Muscle layer of colon (tissue), 2 donors: ENCODE data around the gene PRG3.

Source experiments
- H3K27ac ChIP-seq: one replicate; pipeline ENCODE4 v1.7.0; 2013; ENCODE audit warnings: low read depth, mild to moderate bottlenecking, low read length, moderate library complexity
- H3K27me3 ChIP-seq, 2 donors: one replicate each; pipeline ENCODE4 v1.7.0; 2013; ENCODE audit warnings: low read length in 2 of 2, mild to moderate bottlenecking in 2 of 2; ENCODE audit not compliant: insufficient read depth in 2 of 2, control insufficient read depth in 1 of 2
- H3K36me3 ChIP-seq: one replicate; pipeline ENCODE4 v1.7.0; 2013; ENCODE audit warnings: mild to moderate bottlenecking, low read length; ENCODE audit not compliant: insufficient read depth
- H3K4me1 ChIP-seq: one replicate; pipeline ENCODE4 v1.7.0; 2013; ENCODE audit warnings: mild to moderate bottlenecking, low read length; ENCODE audit not compliant: insufficient read depth
- H3K4me3 ChIP-seq, 2 donors: one replicate each; pipeline ENCODE4 v1.7.0; 2013; ENCODE audit warnings: low read length in 2 of 2, low read depth in 1 of 2, mild to moderate bottlenecking in 1 of 2, moderate library complexity in 1 of 2
- H3K9ac ChIP-seq: one replicate; pipeline ENCODE4 v1.7.0; 2013; ENCODE audit warnings: low read length
- H3K9me3 ChIP-seq: one replicate; pipeline ENCODE4 v1.7.0; 2013; ENCODE audit warnings: mild to moderate bottlenecking, low read length
- donor health status: abdominal sarcoma.
- donor health status: Adenocarcinoma of cecum.

Gene PRG3, protein sequence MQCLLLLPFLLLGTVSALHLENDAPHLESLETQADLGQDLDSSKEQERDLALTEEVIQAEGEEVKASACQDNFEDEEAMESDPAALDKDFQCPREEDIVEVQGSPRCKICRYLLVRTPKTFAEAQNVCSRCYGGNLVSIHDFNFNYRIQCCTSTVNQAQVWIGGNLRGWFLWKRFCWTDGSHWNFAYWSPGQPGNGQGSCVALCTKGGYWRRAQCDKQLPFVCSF

DNA sequence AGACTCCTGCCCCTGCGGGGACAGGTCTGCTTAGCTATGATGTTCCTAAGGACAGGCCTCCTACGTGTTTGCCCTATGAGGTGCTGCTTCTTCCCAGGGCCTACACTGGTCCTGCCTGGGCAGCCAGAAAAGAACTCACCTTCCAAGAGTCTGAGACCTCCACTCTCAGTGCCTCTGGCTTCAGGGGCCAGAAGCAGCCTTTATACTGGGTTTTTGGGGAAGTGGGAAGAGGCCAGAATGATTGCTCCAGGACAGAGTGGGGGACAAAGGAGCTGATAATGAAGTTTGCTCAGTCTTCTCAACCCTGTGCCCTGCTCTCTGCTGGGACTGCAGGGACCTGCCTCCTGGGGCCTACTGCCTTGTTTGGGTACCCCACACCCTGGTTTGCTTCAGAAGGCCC is at the start of gene PRG3:
TSS of gene PRG3 (minus strand) at position 176 of the 400 bp plus-strand sequence. CDS start 442 bp downstream, outside the sequence.
- Histone ChIP-seq H3K4me1 (no peaks in the 10 kb centered on the region), H3K9ac (no peak within 1 kb of the TSS), H3K27me3 (peaks cover 0 to 4% of the 10 kb centered on the region in 2 donors), H3K36me3 (no peaks in the 10 kb centered on the region), H3K9me3 (no peaks in the 10 kb centered on the region), H3K4me3 (no peak within 1 kb of the TSS), H3K27ac (no peak within 1 kb of the TSS)

DNA sequence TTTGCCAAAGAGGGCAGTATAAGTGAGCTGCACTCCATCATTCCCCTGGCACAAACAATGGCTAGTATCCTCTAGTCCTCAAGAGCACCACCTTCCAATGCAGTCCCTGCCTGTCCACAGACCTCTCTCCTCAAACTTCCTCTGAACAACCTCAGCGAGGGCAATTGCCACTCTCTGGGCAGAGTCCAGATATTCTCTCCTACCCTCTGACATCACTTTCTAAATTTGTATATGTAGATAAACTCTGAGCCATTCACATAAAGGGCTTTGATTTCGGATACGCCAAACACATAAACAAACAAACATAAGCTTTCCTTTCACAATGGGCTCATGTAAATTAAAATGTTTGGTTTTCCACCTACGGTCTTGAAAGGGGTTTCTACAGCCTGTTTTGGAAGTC is 49.0 kb upstream of the PRG3 start:
- Histone ChIP-seq H3K4me3 (no peak overlapping the region), H3K9me3 (no peaks in the 10 kb centered on the region), H3K27ac (no peak overlapping the region), H3K9ac (no peak overlapping the region), H3K27me3 (no peaks in the 10 kb centered on the region), H3K4me1 (peaks cover 36% of the 10 kb centered on the region), H3K36me3 (no peaks in the 10 kb centered on the region)

DNA sequence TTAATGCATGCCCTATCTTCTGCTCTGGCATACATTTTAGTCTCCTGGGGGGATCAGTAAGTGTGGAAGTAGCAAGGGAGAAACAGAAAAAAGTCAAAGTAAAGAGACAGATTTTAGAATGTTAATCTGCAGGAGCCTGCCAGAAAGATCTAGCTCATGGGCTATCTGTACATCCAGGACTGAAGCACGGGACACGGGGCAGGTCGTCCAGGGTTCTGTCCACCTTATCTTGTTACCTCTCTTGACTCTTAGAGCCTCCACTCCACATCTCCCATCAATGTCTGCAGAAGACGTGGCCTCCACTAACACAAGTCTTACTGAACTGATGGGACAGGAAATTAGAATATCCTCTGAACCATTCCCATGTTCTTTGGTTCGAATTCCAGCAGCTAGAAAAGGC is 47.7 kb upstream of the PRG3 start:
- peaks cover 8% of the 10 kb centered on the region for H3K36me3 ChIP-seq
- H3K4me1 ChIP-seq = peaks cover 39% of the 10 kb centered on the region
- H3K9me3 ChIP-seq = no peaks in the 10 kb centered on the region
- no peak overlapping the region for H3K9ac ChIP-seq
- no peak overlapping the region for H3K4me3 ChIP-seq
- H3K27me3 ChIP-seq = no peaks in the 10 kb centered on the region
- no peak overlapping the region for H3K27ac ChIP-seq

DNA sequence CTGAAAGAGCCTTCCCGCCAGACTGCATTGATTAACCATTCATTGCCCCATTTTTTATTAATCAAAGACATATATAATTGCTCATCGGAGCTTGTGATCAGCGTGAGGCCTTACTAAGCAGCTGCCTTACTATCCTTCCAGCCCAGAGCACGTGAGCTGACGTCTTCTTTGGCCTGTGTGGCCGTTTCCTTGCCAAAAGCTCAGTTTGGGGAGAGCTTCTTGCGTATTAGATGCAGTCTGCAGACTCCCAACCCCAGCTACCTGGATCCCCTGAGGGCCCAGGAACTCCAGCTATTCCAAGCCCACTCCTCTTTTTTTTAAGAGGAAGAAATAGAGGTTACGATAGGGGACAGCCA is 46.8 kb upstream of the PRG3 start:
- Histone ChIP-seq H3K27ac (peak overlapping the region; percentile 83), H3K36me3 (peaks cover 11% of the 10 kb centered on the region), H3K4me3 (no peak overlapping the region), H3K4me1 (peaks cover 39% of the 10 kb centered on the region), H3K27me3 (no peaks in the 10 kb centered on the region), H3K9me3 (no peaks in the 10 kb centered on the region), H3K9ac (no peak overlapping the region)

DNA sequence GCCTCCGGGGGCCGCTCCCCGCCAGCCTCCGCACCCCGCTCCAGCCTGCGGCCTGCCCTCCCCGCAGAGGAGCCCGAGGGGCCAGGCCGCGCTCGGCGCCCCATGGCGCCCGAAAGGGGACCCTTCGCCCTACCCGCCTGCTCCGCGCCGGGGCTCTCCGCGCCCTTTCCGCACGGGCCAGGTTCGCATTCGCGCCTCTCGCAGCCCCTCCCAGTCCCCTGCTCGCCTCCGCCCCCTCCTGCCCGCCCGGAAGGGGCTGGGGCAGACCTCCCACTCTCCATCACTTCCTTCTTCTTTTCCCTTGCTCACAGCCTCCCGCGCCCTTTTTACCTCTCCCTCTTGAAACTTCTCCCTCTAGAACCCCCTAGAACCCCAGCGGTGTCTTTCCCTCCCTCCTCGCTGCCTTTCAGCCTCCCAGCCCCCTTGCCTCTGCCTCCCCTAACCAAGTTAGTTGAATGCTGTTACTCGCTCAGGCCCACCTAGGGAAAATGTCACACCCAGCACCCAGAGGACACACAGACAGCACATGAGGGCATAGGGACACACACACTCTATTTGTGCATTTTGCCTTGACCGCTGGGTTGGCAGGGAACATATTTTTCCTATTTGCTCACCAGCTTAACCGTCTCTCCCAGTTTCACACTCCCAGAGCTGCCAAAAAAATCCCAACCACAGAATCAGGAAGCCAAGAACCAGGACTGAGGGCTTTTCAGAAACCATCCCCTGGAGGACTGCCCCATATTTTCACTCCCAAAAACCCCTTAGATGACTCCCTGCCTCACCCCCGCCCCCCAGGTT is 46.2 kb upstream of the PRG3 start, which contains the start of gene SLC43A3:
TSS of gene SLC43A3 (minus strand) at position 193 of the 798 bp plus-strand sequence. CDS start 949 bp downstream, outside the sequence.
- H3K4me1 ChIP-seq = peaks cover 39% of the 10 kb centered on the region
- H3K9ac ChIP-seq = peak within 1 kb of the TSS; percentile 44
- no peaks in the 10 kb centered on the region for H3K27me3 ChIP-seq
- peak within 1 kb of the TSS; percentile 38 to 61 for H3K4me3 ChIP-seq
- H3K27ac ChIP-seq = peak within 1 kb of the TSS; percentile 83
- no peaks in the 10 kb centered on the region for H3K9me3 ChIP-seq
- H3K36me3 ChIP-seq = peaks cover 11% of the 10 kb centered on the region

DNA sequence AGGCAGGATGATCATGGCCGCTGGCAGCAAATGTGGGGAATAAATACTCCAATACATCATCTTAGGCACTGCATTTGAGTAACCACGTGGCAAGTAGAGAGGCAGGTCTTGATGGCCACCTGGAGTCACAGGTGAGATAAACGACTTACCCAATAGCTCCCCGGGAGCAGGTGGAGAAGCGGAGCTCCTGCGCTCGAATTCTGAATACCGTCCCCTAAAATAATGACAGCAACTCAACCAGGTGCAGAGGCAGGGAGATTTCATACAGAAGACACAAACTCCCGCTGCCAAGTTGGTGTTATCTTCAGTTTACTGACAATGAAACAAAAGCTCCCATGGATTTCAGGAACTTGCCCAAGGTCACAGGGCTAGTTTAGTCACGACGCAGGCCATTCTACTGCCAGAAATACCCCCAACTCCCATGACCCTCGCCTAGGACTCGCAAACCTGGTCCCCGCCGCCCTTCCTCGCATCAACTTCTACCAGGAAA is 45.5 kb upstream of the PRG3 start:
- peaks cover 16% of the 10 kb centered on the region for H3K36me3 ChIP-seq
- H3K9me3 ChIP-seq = no peaks in the 10 kb centered on the region
- H3K27ac ChIP-seq = peak overlapping the region; percentile 83
- peak overlapping the region; percentile 38 to 61 for H3K4me3 ChIP-seq
- H3K9ac ChIP-seq = peak overlapping the region; percentile 44
- H3K4me1 ChIP-seq = peaks cover 39% of the 10 kb centered on the region
- H3K27me3 ChIP-seq = no peaks in the 10 kb centered on the region

DNA sequence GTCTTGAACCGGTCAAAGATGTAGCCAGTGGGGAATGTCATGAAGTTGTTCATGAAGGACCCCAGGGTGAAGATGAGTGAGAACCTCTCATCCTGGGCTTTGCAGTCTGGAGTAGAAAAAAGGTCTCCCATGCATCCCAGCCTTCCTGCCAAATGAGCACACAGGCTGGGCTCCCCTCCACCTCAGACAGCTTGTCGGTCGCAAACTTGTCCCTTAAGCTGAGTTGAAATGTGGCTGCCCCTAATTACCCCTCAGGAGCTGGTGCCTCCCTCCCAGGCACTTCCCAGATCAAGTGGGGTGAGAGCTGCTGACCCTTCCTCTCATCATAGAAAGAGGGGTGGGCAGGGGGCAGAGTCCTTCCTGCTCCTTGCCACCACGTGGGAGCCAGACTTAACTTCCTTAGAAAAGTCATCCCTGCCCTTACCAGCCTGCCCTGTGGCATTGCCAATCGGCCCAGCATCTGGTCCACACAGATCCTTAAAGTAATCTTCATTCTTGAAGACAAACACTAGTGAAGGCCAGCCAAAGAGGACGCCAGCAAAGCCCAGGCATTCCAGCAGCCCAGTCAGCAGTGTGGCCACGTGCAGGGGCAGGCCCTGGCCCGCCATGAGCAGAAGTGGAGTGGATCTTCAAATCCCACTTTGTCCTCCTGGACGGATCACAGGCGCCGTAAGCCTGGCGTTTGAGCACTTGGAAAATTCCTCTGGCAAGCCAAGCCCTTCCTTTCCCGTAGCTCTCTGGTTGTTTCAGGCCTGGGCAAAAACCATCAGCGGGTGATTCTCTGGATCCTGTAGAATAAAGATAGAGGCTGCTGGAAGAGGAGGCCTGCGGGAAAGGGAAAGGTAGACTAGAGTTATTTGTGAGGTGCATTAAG is 44.9 kb upstream of the PRG3 start:
- Histone ChIP-seq H3K27me3 (no peaks in the 10 kb centered on the region), H3K27ac (peak overlapping the region; percentile 83)

DNA sequence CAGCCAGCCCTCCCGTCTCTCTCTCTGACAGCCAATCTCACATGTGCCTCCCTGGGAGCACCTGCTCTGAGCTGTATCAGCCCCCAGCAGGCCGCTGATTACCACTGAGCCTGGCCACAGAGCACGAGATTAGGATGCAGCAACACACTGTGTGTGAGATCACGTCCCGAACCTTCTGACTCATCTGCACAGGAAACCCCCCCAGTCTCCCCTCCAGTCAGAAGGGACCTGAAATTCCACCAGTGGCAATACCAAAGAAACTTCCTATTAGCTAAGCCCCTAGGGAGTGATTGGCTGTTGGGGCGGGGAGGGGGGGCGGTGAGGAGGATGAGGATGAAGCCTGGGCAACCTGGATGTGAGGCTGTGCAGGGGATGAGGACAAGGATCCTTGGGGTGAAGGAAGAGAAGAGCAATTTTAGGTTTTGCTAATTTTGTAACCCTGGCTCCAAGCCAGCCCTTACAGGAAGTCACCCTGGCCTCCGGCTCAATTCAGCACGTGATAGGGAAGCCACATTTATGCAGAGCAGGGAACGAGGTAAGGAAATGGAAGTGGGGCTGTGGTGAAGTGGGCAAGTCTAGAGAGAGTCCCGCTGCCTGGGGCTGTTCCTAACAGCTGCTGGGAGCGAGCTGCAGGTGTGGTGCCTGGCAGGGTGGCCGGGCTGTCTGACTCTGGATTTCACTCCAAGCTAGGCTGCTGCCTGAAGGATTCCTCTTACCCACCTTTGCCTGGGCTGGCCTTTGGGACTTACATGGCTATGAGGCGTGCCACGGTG is 44.0 kb upstream of the PRG3 start:
- Histone ChIP-seq H3K27me3 (no peaks in the 10 kb centered on the region), H3K9ac (no peak overlapping the region), H3K4me3 (peak overlapping the region in 1 of 2 donors; percentile 61), H3K9me3 (no peaks in the 10 kb centered on the region), H3K27ac (peak overlapping the region; percentile 83), H3K4me1 (peaks cover 39% of the 10 kb centered on the region), H3K36me3 (peaks cover 31% of the 10 kb centered on the region)

More for the DNA sequence above, 44.9 kb upstream of the PRG3 start:
- Histone ChIP-seq H3K36me3 (peaks cover 22% of the 10 kb centered on the region), H3K9ac (no peak overlapping the region), H3K4me1 (peaks cover 39% of the 10 kb centered on the region), H3K9me3 (no peaks in the 10 kb centered on the region), H3K4me3 (peak overlapping the region; percentile 38 to 61)

DNA sequence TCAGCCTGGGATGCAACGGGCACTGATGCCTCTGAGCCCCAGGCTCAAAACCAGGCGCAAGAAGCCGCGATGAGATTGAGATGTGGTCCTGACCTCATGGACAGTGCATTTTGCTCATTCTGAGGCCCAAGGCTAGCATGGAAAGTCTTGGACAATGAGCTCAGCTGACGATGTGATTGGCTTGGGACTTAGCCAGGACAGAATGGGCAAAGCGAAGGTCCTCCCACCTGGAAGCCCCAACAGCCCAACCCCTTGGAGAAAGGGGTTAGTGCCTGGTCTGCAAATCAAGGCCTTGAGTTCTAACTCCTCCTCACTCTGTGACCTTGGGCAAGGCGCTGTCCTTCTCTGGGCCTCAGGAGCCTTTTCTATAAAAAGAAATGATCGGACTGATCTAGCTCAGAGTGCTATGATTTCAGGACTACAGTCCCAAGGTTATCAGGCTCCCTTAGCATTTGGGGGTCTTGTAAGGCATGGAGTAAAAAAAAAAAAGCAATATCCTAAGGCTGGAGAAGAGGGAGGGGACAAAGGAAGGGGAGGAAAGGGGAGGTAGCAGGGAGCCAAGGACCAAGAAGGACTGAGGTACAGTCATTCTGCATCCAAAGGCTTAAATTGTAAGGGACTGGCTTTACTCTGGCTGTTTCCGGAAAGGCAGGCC is 43.3 kb upstream of the PRG3 start:
- Histone ChIP-seq H3K9ac (no peak overlapping the region), H3K9me3 (no peaks in the 10 kb centered on the region), H3K36me3 (peaks cover 33% of the 10 kb centered on the region), H3K4me3 (no peak overlapping the region), H3K27me3 (no peaks in the 10 kb centered on the region), H3K4me1 (peaks cover 39% of the 10 kb centered on the region), H3K27ac (no peak overlapping the region)

DNA sequence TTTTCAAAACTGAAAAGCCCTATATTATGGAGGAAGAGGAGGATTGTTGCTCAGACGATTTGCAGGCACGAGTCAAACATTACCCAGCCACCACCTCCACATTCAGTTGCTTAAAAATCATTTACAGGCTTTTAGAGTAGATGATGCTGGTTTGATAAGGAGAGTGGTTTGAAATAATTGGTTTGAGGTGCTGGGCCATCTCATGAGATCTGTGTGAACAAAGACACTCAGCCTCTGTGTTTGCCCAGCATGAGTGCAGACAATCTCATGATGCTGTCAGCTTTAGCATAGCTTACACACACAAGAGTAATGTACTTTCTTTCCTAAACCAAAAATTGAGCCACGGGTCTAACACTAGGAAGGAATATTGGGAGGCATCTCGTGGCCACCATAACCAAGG is 41.7 kb upstream of the PRG3 start:
- no peaks in the 10 kb centered on the region for H3K9me3 ChIP-seq
- no peaks in the 10 kb centered on the region for H3K27me3 ChIP-seq
- H3K9ac ChIP-seq = no peak overlapping the region
- peaks cover 32% of the 10 kb centered on the region for H3K4me1 ChIP-seq
- no peak overlapping the region for H3K27ac ChIP-seq
- no peak overlapping the region for H3K4me3 ChIP-seq
- H3K36me3 ChIP-seq = peaks cover 37% of the 10 kb centered on the region
